Measurements from ENCODE around the gene GDNF. TPM values are rescaled to one million over a fixed set of nuclear protein-coding genes. Genes with fewer than 3 reads are reported as not detected.

Gene GDNF
- total RNA-seq, 1 experiment from 2014 or later: 0.85 TPM

GRCh38 chr5:37773809-37774208, 66.0 kb downstream of the GDNF start:
- H3K79me2 ChIP-seq (ENCODE audit: low read depth): no peaks in the 10 kb centered on the region
- CTCF ChIA-PET: no interaction called here
- H3K27me3 ChIP-seq (ENCODE audit: insufficient read depth, low read depth): no peaks in the 10 kb centered on the region
- POLR2A ChIA-PET (ENCODE audit: unreplicated experiment): interaction anchor here (0.6 kb wide), 1 partner anchor 32 kb away, joined by 3 read pairs; no protein-coding TSS in a partner anchor
- no peak overlapping the region for H3K27ac ChIP-seq
- intact Hi-C loops (cut with micrococcal nuclease; ENCODE audit: unreplicated experiment): loop anchor here (10.0 kb wide), 1 partner anchor 421 kb away; no protein-coding TSS in a partner anchor
- peaks cover 26% of the 10 kb centered on the region for H3K4me1 ChIP-seq (replicated peaks; ENCODE audit: insufficient read depth)
- no peak for DNase-seq
- TF ChIP-seq, protein P1, sequence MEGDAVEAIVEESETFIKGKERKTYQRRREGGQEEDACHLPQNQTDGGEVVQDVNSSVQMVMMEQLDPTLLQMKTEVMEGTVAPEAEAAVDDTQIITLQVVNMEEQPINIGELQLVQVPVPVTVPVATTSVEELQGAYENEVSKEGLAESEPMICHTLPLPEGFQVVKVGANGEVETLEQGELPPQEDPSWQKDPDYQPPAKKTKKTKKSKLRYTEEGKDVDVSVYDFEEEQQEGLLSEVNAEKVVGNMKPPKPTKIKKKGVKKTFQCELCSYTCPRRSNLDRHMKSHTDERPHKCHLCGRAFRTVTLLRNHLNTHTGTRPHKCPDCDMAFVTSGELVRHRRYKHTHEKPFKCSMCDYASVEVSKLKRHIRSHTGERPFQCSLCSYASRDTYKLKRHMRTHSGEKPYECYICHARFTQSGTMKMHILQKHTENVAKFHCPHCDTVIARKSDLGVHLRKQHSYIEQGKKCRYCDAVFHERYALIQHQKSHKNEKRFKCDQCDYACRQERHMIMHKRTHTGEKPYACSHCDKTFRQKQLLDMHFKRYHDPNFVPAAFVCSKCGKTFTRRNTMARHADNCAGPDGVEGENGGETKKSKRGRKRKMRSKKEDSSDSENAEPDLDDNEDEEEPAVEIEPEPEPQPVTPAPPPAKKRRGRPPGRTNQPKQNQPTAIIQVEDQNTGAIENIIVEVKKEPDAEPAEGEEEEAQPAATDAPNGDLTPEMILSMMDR (conservative IDR thresholded peaks at IDR 0.05): no peak
- TF ChIP-seq EZH2 (IDR thresholded peaks at IDR 0.05; ENCODE audit: low read depth): no peak
- H3K4me2 ChIP-seq: no peak overlapping the region
- peaks cover 17% of the 10 kb centered on the region; the same call in 1 of the 2 replicates for H3F3A ChIP-seq (ENCODE audit: insufficient read depth, low read depth)
- H3K9me2 ChIP-seq (ENCODE audit: insufficient read depth): no peaks in the 10 kb centered on the region
- H4K20me1 ChIP-seq (ENCODE audit: insufficient read depth): no peaks in the 10 kb centered on the region
- no TSS peak for BruUV-seq (replicated peaks)
- no peak overlapping the region for H3K4me3 ChIP-seq
- peaks cover 11% of the 10 kb centered on the region for H3K9me3 ChIP-seq (ENCODE audit: insufficient read depth, low read depth)
- H2AFZ ChIP-seq: no peak overlapping the region
- H3K36me3 ChIP-seq (ENCODE audit: low read depth): no peaks in the 10 kb centered on the region

DNA sequence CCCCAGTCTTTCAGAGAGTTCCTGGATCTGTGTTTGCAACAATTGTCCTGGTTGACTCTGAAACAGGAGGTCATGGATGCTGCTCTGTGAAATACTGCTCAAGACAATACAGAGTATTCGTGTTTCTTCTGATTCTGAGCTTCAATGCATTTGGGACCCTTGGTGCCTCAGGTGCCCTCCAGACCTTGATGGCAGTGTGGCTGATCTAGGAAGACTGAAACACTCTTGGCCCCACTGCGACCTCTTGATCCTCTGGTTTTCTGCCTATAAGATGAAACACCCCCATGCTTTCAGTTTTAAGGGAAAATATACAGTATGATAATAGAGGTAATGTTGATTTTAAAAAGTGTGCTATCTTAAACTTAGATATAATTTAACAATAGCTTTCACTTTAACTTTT, 67.6 kb downstream of the GDNF start:
- TF ChIP-seq EZH2 (IDR thresholded peaks at IDR 0.05; ENCODE audit: low read depth): no peak
- TF ChIP-seq, protein P1 (conservative IDR thresholded peaks at IDR 0.05): no peak
- Histone ChIP-seq H3K4me1 (replicated peaks; ENCODE audit: insufficient read depth) (peaks cover 26% of the 10 kb centered on the region), H3K9me2 (ENCODE audit: insufficient read depth) (no peaks in the 10 kb centered on the region), H3K36me3 (ENCODE audit: low read depth) (no peaks in the 10 kb centered on the region), H3K4me2 (peak overlapping the region; percentile 52), H3K4me3 (no peak overlapping the region), H4K20me1 (ENCODE audit: insufficient read depth) (no peaks in the 10 kb centered on the region), H3K27ac (no peak overlapping the region), H3K27me3 (ENCODE audit: insufficient read depth, low read depth) (no peaks in the 10 kb centered on the region), H3K79me2 (ENCODE audit: low read depth) (no peaks in the 10 kb centered on the region), H3F3A (ENCODE audit: insufficient read depth, low read depth) (peaks cover 17% of the 10 kb centered on the region; the same call in 1 of the 2 replicates), H2AFZ (no peak overlapping the region), H3K9me3 (ENCODE audit: insufficient read depth, low read depth) (peaks cover 11% of the 10 kb centered on the region)
- DNase-seq: no peak
- ChIA-PET POLR2A (ENCODE audit: unreplicated experiment) (no interaction called here), CTCF (no interaction called here)
- intact Hi-C loops (cut with micrococcal nuclease; ENCODE audit: unreplicated experiment): loop anchor here (10.0 kb wide), 1 partner anchor 423 kb away; no protein-coding TSS in a partner anchor
- BruUV-seq (replicated peaks): TSS peak; percentile 76

- POLR2A ChIA-PET (ENCODE audit: unreplicated experiment): interaction anchor here (0.5 kb wide), 1 partner anchor 570 kb away, joined by 3 read pairs; no protein-coding TSS in a partner anchor
These were observed 68.1 kb downstream of the GDNF start for GRCh38 chr5:37771731-37772130.

More at GRCh38 chr5:37771731-37772130, 68.1 kb downstream of the GDNF start:
- no peak overlapping the region for H3K4me3 ChIP-seq
- H3K9me3 ChIP-seq (ENCODE audit: insufficient read depth, low read depth): peaks cover 11% of the 10 kb centered on the region
- H2AFZ ChIP-seq: no peak overlapping the region
- TF ChIP-seq, protein P1 (conservative IDR thresholded peaks at IDR 0.05): no peak
- no peak for TF ChIP-seq EZH2 (IDR thresholded peaks at IDR 0.05; ENCODE audit: low read depth)
- no TSS peak for BruUV-seq (replicated peaks)
- H3K9me2 ChIP-seq (ENCODE audit: insufficient read depth): no peaks in the 10 kb centered on the region
- DNase-seq: peak; percentile 71 to 82
- no peaks in the 10 kb centered on the region for H3K36me3 ChIP-seq (ENCODE audit: low read depth)
- peak overlapping the region; percentile 52 for H3K4me2 ChIP-seq
- H3K27me3 ChIP-seq (ENCODE audit: insufficient read depth, low read depth): no peaks in the 10 kb centered on the region
- no peaks in the 10 kb centered on the region for H4K20me1 ChIP-seq (ENCODE audit: insufficient read depth)
- H3K4me1 ChIP-seq (replicated peaks; ENCODE audit: insufficient read depth): peaks cover 26% of the 10 kb centered on the region
- CTCF ChIA-PET: no interaction called here
- H3K27ac ChIP-seq: peak overlapping the region; percentile 20; the same call in 1 of the 2 replicates
- no peaks in the 10 kb centered on the region for H3K79me2 ChIP-seq (ENCODE audit: low read depth)
- intact Hi-C loops (cut with micrococcal nuclease; ENCODE audit: unreplicated experiment): loop anchor here (1.0 to 10.0 kb wide), 4 partner anchors 43 to 423 kb away; no protein-coding TSS in a partner anchor
- peaks cover 17% of the 10 kb centered on the region; the same call in 1 of the 2 replicates for H3F3A ChIP-seq (ENCODE audit: insufficient read depth, low read depth)
